Measurements from ENCODE around the gene RREB1. TPM values are rescaled to one million over a fixed set of nuclear protein-coding genes. Genes with fewer than 3 reads are reported as not detected.
A peak's percentile ranks its signal among the peaks of the same experiment; 100 is the strongest.

Gene RREB1
- total RNA-seq, 6 experiments from 2014 or later = 17.5 to 23.5 (median 20.1) TPM

DNA sequence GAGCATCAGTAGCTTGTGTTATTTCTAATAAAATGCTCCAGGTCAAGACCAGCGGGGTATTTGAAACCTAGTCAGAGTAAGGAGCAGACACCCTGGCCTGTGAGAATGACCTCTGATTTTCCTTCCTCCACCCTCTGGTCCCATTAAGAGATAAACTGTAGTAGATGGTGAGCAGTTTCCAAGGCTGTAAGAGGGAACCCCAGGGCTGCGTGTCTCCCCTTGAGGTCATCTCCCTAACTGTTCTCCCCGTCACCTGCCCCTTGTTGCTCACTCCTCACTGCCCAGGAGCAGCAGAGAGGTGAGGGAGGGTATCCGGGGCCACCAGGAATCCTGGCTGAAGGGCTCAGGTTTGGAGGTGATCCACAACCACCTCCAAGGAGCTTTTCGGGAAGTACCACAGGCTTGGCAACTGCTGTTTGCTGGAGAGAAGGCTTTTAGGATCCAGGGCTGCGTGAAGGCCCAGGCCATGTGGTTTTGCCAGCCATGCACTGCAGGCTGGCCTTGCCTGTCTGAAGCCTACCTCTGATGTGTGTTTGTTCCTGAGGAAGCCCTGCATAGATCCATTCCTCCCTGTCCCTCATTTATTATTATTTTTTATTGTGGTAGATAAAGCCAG is 62.5 kb downstream of the RREB1 start:
- no peak for TF ChIP-seq CTCF (IDR thresholded peaks at IDR 0.05)

GRCh38 chr6:7171119-7171518 is 63.4 kb downstream of the RREB1 start:
- H3K36me3 Mint-ChIP-seq (ENCODE audit: low read depth) = peaks cover under 1% of the 10 kb centered on the region; the same call in 1 of the 2 replicates
- peaks cover 67% of the 10 kb centered on the region for H3K4me1 Mint-ChIP-seq (ENCODE audit: low read depth)
- no peaks in the 10 kb centered on the region for H3K9me3 Mint-ChIP-seq
- no peak overlapping the region for H3K27ac Mint-ChIP-seq
- H3K4me3 Mint-ChIP-seq = no peak overlapping the region
- DNase-seq = no peak
- H3K27me3 Mint-ChIP-seq (ENCODE audit: insufficient read depth) = no peaks in the 10 kb centered on the region; the same call in 1 of the 2 replicates
- no peak for TF ChIP-seq CTCF (IDR thresholded peaks at IDR 0.05)

More for the DNA sequence above, 62.5 kb downstream of the RREB1 start:
- Mint-ChIP-seq H3K9me3 (no peaks in the 10 kb centered on the region), H3K27me3 (ENCODE audit: insufficient read depth) (no peaks in the 10 kb centered on the region; the same call in 1 of the 2 replicates), H3K36me3 (ENCODE audit: low read depth) (0 out of 2 replicates have a peak, but pooled peaks cover under 1% of the 10 kb centered on the region), H3K27ac (no peak overlapping the region), H3K4me1 (ENCODE audit: low read depth) (peaks cover 68% of the 10 kb centered on the region), H3K4me3 (no peak overlapping the region)
- no peak for DNase-seq

DNA sequence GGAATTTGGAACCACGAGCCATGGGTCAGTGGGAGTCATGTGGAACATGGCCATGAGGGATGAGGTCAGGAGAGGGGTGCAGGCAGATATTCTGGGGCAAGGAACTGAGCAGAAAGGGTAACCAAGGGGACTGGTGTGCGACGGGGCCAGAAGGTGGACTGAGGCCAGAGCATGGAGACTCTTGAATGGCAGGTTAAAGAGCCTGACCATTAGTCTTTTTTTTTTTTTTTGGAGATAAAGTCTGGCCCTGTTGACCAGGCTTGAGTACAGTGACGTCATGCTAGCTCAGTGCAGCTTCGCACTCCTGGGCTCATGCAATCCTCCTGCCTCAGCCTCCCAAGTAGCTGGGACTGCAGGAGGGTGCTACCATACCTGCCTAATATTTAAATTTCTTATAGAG is 64.0 kb downstream of the RREB1 start:
- TF ChIP-seq CTCF (IDR thresholded peaks at IDR 0.05) = no peak
- no peak overlapping the region for H3K27ac Mint-ChIP-seq
- H3K27me3 Mint-ChIP-seq (ENCODE audit: insufficient read depth) = no peaks in the 10 kb centered on the region; the same call in 1 of the 2 replicates
- H3K4me3 Mint-ChIP-seq = no peak overlapping the region
- no peak for DNase-seq
- H3K36me3 Mint-ChIP-seq (ENCODE audit: low read depth) = peaks cover 6% of the 10 kb centered on the region; the same call in 1 of the 2 replicates
- H3K9me3 Mint-ChIP-seq = no peaks in the 10 kb centered on the region
- H3K4me1 Mint-ChIP-seq (ENCODE audit: low read depth) = peaks cover 67% of the 10 kb centered on the region

DNA sequence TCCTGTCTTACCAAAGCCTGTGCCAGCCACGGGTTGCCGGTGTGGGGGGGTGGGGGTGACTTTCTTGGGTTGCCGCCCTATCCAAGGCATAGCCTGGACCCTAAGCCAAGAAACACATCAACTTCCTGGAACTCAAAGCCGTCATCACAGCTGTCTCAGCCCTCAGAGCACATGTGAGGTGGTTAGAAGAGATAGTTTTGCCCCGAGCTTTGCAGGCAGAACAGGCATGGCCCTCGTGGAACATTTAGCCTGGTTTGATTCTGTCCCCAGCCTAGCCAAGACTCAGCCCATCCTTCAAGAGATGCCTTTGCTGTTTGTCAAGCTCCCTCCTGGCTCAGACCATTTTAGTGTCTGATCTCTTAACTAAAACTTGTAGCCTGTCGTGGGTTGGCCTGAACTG is 64.9 kb downstream of the RREB1 start:
- H3K27ac Mint-ChIP-seq = peak overlapping the region; percentile 27
- H3K27me3 Mint-ChIP-seq (ENCODE audit: insufficient read depth) = no peaks in the 10 kb centered on the region; the same call in 1 of the 2 replicates
- DNase-seq = peak; percentile 14
- TF ChIP-seq CTCF (IDR thresholded peaks at IDR 0.05) = no peak
- peaks cover 12% of the 10 kb centered on the region; the same call in 1 of the 2 replicates for H3K36me3 Mint-ChIP-seq (ENCODE audit: low read depth)
- no peak overlapping the region for H3K4me3 Mint-ChIP-seq
- H3K9me3 Mint-ChIP-seq = no peaks in the 10 kb centered on the region
- peaks cover 64% of the 10 kb centered on the region for H3K4me1 Mint-ChIP-seq (ENCODE audit: low read depth)

DNA sequence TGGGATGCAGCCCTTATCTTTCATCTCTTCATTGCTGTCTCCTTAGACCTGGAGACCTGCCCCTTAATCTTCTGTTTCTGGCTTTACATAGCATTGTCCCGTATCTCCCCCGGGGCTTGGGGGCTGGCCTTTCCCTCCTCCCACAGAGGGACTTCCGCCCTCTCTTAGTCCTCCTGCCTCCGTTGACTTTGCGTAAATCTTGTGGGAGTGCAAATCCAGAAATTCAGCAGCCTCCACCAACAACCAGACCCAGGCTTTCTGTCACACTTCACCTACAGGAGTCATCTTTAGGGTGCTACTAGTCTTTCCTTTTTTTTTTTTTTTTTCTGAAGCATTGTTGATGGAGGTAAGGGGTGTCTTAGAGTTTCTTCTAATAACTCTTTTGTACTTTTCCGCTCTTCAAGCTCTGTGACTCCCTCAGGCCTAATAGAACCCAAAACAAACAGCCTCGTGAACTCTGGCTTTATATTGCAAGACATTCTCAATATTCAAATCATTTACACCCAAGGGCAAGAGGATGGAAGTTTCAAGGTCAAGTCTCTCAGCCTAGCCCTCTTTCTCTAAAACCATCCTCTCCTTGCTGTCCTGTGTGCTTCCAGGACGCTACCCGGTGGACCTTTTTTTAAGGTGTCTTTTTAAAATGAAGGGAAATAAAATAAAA is 66.2 kb downstream of the RREB1 start:
- H3K27me3 Mint-ChIP-seq (ENCODE audit: insufficient read depth) = no peaks in the 10 kb centered on the region; the same call in 1 of the 2 replicates
- DNase-seq = no peak

More for the DNA sequence above, 66.2 kb downstream of the RREB1 start:
- Mint-ChIP-seq H3K9me3 (no peaks in the 10 kb centered on the region), H3K4me1 (ENCODE audit: low read depth) (peaks cover 52% of the 10 kb centered on the region), H3K27ac (peak overlapping the region; percentile 5; the same call in 1 of the 2 replicates), H3K4me3 (no peak overlapping the region), H3K36me3 (ENCODE audit: low read depth) (peaks cover 13% of the 10 kb centered on the region; the same call in 1 of the 2 replicates)
- TF ChIP-seq CTCF (IDR thresholded peaks at IDR 0.05) = no peak
